GM12878 (cell line): ENCODE data around the gene EHD1. TPM values are rescaled to one million over a fixed set of nuclear protein-coding genes. Genes with fewer than 3 reads are reported as not detected.

Source experiments
- ATAC-seq: fragments of 200-7000 bp; cut with Tn5 transposase; 3 replicates; pipeline ENCODE4 v1.9.1; 2020; ENCODE audit warnings: mild to moderate bottlenecking, moderate library complexity
- BruUV-seq: library from RNA; stranded (reverse); fragments of 400-500 nt; replicated peaks from 2 replicates; lab custom pipeline; 2021; lab: Mats Ljungman, UMichigan
- CTCF ChIA-PET: fragments of 300-600 bp; sonication (Branson Sonifier 250); formaldehyde crosslinking; extraction: SDS; loops from one replicate; lab custom pipeline; 2021; ENCODE audit warnings: inconsistent platforms; lab: Yijun Ruan, JAX
- POLR2A ChIA-PET: fragments of 350-600 bp; formaldehyde crosslinking; extraction: SDS; loops from one replicate; lab custom pipeline; 2021; ENCODE audit warnings: inconsistent platforms; lab: Charles Lee
- RAD21 ChIA-PET: fragments of 300-600 bp; sonication (Branson Sonifier 250); formaldehyde crosslinking; loops from one replicate; lab custom pipeline; 2023; ENCODE audit warnings: antibody characterized with exemption; ENCODE audit not compliant: unreplicated experiment; lab: Charles Lee
- SMC1A ChIA-PET: fragments of 300-600 bp; sonication (Branson Sonifier 250); formaldehyde crosslinking; loops from one replicate; lab custom pipeline; 2023; ENCODE audit not compliant: unreplicated experiment, uncharacterized antibody; lab: Charles Lee
- DNase-seq: peaks from one replicate; pipeline ENCODE4 v3.0.0-alpha.2; 2011; ENCODE audit warnings: low read depth, low spot score
- FAIRE-seq: peaks from 3 replicates; lab custom pipeline; 2011; peaks lifted over from hg19 to GRCh38; lab: Jason Lieb, UNC
- H2AFZ ChIP-seq: 2 replicates; pipeline ENCODE4 v1.6.0; 2011; ENCODE audit warnings: low read depth, low read length, control low read depth; ENCODE audit not compliant: control insufficient read depth
- H3K27ac ChIP-seq: 2 replicates; pipeline ENCODE4 v1.5.1; 2011; ENCODE audit warnings: control low read depth; ENCODE audit not compliant: control insufficient read depth, insufficient read depth
- H3K27me3 ChIP-seq, 2 experiments: replicated peaks in 1 of 2; 2 replicates each; pipeline versions ENCODE4 v1.6.0 to v1.6.1; 2011; ENCODE audit warnings: low read length in 1 of 2; ENCODE audit not compliant: control insufficient read depth in 2 of 2, insufficient read depth in 2 of 2
- H3K36me3 ChIP-seq, 2 experiments: 2 replicates each; pipeline ENCODE4 v1.5.1; 2011; ENCODE audit warnings: low read length in 1 of 2; ENCODE audit not compliant: control insufficient read depth in 2 of 2, insufficient read depth in 2 of 2
- H3K4me1 ChIP-seq: 2 replicates; pipeline ENCODE4 v1.6.1; 2011; ENCODE audit warnings: mild to moderate bottlenecking, low read length, moderate library complexity, mixed read lengths; ENCODE audit not compliant: control insufficient read depth, insufficient read depth
- H3K4me2 ChIP-seq: 2 replicates; pipeline ENCODE4 v1.6.0; 2011; ENCODE audit warnings: control low read depth; ENCODE audit not compliant: control insufficient read depth, insufficient read depth
- H3K4me3 ChIP-seq: fragments of 200-600 bp; sonication (generic); 2 replicates; pipeline ENCODE4 v1.5.1; 2016
- H3K79me2 ChIP-seq: 2 replicates; pipeline ENCODE4 v1.6.0; 2011; ENCODE audit warnings: low read length; ENCODE audit not compliant: control insufficient read depth, insufficient read depth
- H3K9ac ChIP-seq: 2 replicates; pipeline ENCODE4 v1.8.0; 2011; ENCODE audit warnings: low read length, control low read depth, mixed read lengths; ENCODE audit not compliant: control insufficient read depth, insufficient read depth
- H3K9me3 ChIP-seq: replicated peaks from 3 replicates; pipeline ENCODE4 v1.5.1; 2011; ENCODE audit warnings: mild to moderate bottlenecking, low read length; ENCODE audit not compliant: control insufficient read depth, insufficient read depth
- H4K20me1 ChIP-seq: 2 replicates; pipeline ENCODE4 v1.6.0; 2011; ENCODE audit not compliant: control insufficient read depth, insufficient read depth
- ASH2L ChIP-seq: fragments of 300-600, 200-600 bp; sonication (generic); IDR thresholded peaks from 2 replicates; pipeline ENCODE4 v1.6.1; 2017; ENCODE audit warnings: low read depth, mild to moderate bottlenecking, borderline replicate concordance
- BMI1 ChIP-seq: fragments of 450-650 bp; IDR thresholded peaks from 2 replicates; pipeline ENCODE4 v1.6.1; 2016; ENCODE audit warnings: mild to moderate bottlenecking, moderate library complexity, borderline replicate concordance
- CHD1 ChIP-seq: IDR thresholded peaks from 2 replicates; pipeline ENCODE4 v1.6.1; 2012; ENCODE audit warnings: low read depth, low read length, improper control_type of control experiment
- EED ChIP-seq: sonication (generic); IDR thresholded peaks from 2 replicates; pipeline ENCODE4 v1.6.1; 2016; ENCODE audit warnings: antibody characterized with exemption, low read depth
- NFYA ChIP-seq: IDR thresholded peaks from 2 replicates; pipeline ENCODE4 v1.6.1; 2011; ENCODE audit warnings: low read depth, mild to moderate bottlenecking, low read length, improper control_type of control experiment, borderline replicate concordance
- PAX5 ChIP-seq: IDR thresholded peaks from 2 replicates; pipeline ENCODE4 v1.6.1; 2011; ENCODE audit warnings: low read depth, low read length, borderline replicate concordance
- POLR2AphosphoS5 ChIP-seq: IDR thresholded peaks from 2 replicates; pipeline ENCODE4 v1.6.1; 2011; ENCODE audit warnings: mild to moderate bottlenecking, low read length, inconsistent platforms
- RAD51 ChIP-seq: fragments of 450-650 bp; IDR thresholded peaks from 2 replicates; pipeline ENCODE4 v1.6.1; 2016; ENCODE audit warnings: moderate library complexity, mild to moderate bottlenecking, inconsistent platforms
- SMAD5 ChIP-seq: IDR thresholded peaks from 2 replicates; pipeline ENCODE4 v1.6.1; 2016; ENCODE audit warnings: antibody characterized with exemption, low read depth
- SRF ChIP-seq, 2 experiments: IDR thresholded peaks; 2 replicates each; pipeline ENCODE4 v1.6.1; 2011; ENCODE audit warnings: low read depth in 2 of 2, low read length in 2 of 2, mild to moderate bottlenecking in 1 of 2, moderate library complexity in 1 of 2
- TCF12 ChIP-seq: IDR thresholded peaks from 2 replicates; pipeline ENCODE4 v1.6.1; 2011; ENCODE audit warnings: low read depth, mild to moderate bottlenecking, low read length
- TCF3 ChIP-seq: IDR thresholded peaks from 2 replicates; pipeline ENCODE4 v1.6.1; 2012; ENCODE audit warnings: low read depth, mild to moderate bottlenecking, low read length, borderline replicate concordance; ENCODE audit not compliant: insufficient read depth
- ZBTB33 ChIP-seq: fragments of 450-650 bp; IDR thresholded peaks from 2 replicates; pipeline ENCODE4 v1.6.1; 2017; ENCODE audit warnings: mild to moderate bottlenecking
- WGBS: methylation state at CpG from one replicate; pipeline ENCODE4 v1.1.6; 2016; ENCODE audit warnings: low lambda C conversion rate; ENCODE audit not compliant: insufficient replicate concordance, insufficient coverage; ENCODE audit errors: missing lambda C conversion rate; 5-methylcytosine and 5-hydroxymethylcytosine counted together
- in situ Hi-C: fragments of 300-500 bp; cut with MboI; formaldehyde crosslinking; loops from 9 replicates; pipeline ENCODE4 v1.14.3; 2018; ENCODE audit warnings: mixed read lengths
- intact Hi-C: fragments of 100-400 bp; cut with micrococcal nuclease; formaldehyde crosslinking; loops from one replicate; pipeline ENCODE4 v1.14.2; 2022; ENCODE audit not compliant: unreplicated experiment
- polyA plus RNA-seq, 11 experiments: library from polyadenylated mRNA; depleted of rRNA in 4 of 11; unstranded in 6 of 11; stranded (reverse) in 5 of 11; fragments of >200 nt; fragmentation: Nextera tagmentation in 4 of 11; fragmentation: Illumina TruSeq in 1 of 11; extraction: Ambion mirVana in 4 of 11; extraction: Trizol in 1 of 11; gene quantifications; 1 replicate in 1 of 11; 2 replicates in 10 of 11; pipeline versions ENCODE4 v1.2.1 to v1.2.3, GENCODE V29; 2011 to 2016; ENCODE audit warnings: inconsistent platforms in 2 of 11, missing spikeins in 2 of 11, low read depth in 1 of 11
- total RNA-seq, 4 experiments: library from RNA; depleted of rRNA in 3 of 4; stranded (reverse); fragments of >200 nt in 3 of 4; fragmentation: Illumina TruSeq in 1 of 4; extraction: Trizol in 1 of 4; gene quantifications; 2 replicates each; pipeline versions ENCODE4 v1.2.1 to v1.2.3, GENCODE V29; 2013 to 2021
- TF ChIP-seq, protein P1 (sequence below): IDR thresholded peaks from 2 replicates; pipeline ENCODE4 v1.6.1; 2012; ENCODE audit warnings: low read depth, low read length, improper control_type of control experiment
- TF ChIP-seq, protein P2 (sequence below): fragments of 450-650 bp; IDR thresholded peaks from 2 replicates; pipeline ENCODE4 v1.6.1; 2017; ENCODE audit warnings: mild to moderate bottlenecking, moderate library complexity

The EHD1 gene
- total and polyA plus RNA-seq, 10 of the 15 experiments (the other 5 are each of a cell fraction or from before 2014, with no cell fraction given), result 1.0 to 165 (median 66.5) TPM

DNA sequence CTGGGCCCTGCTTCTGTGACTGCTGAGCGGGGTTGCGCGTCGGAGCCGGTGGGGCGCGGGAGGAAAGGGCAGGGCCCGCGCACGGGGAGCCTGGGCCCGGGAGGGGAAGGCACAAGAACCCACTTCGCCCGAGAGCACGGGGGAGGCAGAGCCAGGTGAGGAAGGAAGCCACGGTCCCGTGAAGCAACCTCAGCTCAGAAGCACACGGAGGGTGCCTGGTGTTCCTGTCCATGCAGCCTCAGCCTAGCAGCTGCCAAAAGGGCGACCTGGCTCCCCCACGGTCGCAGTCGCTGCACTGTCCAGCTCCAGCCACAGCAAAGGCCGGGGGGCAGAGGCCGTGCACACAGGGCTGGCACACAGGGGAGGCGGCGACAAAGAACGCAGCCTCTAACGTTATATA lies 24.7 kb downstream of the EHD1 start:
- in situ Hi-C loops, result no loop called here
- Histone ChIP-seq H2AFZ (no peak overlapping the region), H3K27me3 (no peaks in the 10 kb centered on the region), H3K4me3 (peak overlapping the region; percentile 21; the same call in 1 of the 2 replicates), H3K79me2 (peaks cover 36% of the 10 kb centered on the region), H3K4me1 (peaks cover 96% of the 10 kb centered on the region), H3K9me3 (no peaks in the 10 kb centered on the region), H3K4me2 (peak overlapping the region; percentile 40), H3K9ac (peak overlapping the region; percentile 47), H3K36me3 (peaks cover 20 to 49% of the 10 kb centered on the region in 2 experiments), H3K27ac (peak overlapping the region; percentile 97), H4K20me1 (no peaks in the 10 kb centered on the region)
- ATAC-seq (no peak), DNase-seq (no peak), FAIRE-seq (no peak)
- RAD21 ChIA-PET, result interaction anchor here (1.1 to 12.9 kb wide), 5 partner anchors 11 to 46 kb away, joined by 3 to 316 read pairs (median 6); partner anchors contain the start of gene EHD1
- SMC1A ChIA-PET, result interaction anchor here (1.0 to 12.7 kb wide), 5 partner anchors 10 to 40 kb away, joined by 3 to 306 read pairs (median 6); partner anchors contain the start of gene EHD1
- POLR2A ChIA-PET, result interaction anchor here (1.1 to 24.3 kb wide), 7 partner anchors 10 to 409 kb away, joined by 3 to 620 read pairs (median 4); partner anchors contain the start of genes EHD1 and SF1
- 31% methylated on average over 27 of the region's 27 CpGs for WGBS
- CTCF ChIA-PET, result interaction anchor here (0.7 to 28.8 kb wide), 3 partner anchors 10 to 68 kb away, joined by 3 to 1208 read pairs (median 374); partner anchors contain the start of gene EHD1
- no TSS peak for BruUV-seq
- intact Hi-C loops, result no loop called here
- TF ChIP-seq, protein P1, sequence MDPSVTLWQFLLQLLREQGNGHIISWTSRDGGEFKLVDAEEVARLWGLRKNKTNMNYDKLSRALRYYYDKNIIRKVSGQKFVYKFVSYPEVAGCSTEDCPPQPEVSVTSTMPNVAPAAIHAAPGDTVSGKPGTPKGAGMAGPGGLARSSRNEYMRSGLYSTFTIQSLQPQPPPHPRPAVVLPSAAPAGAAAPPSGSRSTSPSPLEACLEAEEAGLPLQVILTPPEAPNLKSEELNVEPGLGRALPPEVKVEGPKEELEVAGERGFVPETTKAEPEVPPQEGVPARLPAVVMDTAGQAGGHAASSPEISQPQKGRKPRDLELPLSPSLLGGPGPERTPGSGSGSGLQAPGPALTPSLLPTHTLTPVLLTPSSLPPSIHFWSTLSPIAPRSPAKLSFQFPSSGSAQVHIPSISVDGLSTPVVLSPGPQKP, result no peak
- TF ChIP-seq CHD1 (no peak), SRF (IDR thresholded peaks at IDR 0.05; ENCODE audit: low read depth in 2 of 2, low read length in 2 of 2) (no peak), RAD51 (no peak), EED (no peak), ASH2L (no peak), POLR2AphosphoS5 (peak; percentile 27; the same call in 1 of the 2 replicates), SMAD5 (no peak), BMI1 (no peak), TCF3 (0 out of 2 replicates have a peak, but pooled peaks have one; percentile 20), NFYA (no peak), ZBTB33 (no peak), PAX5 (0 out of 2 replicates have a peak, but pooled peaks have one; percentile 15), TCF12 (0 out of 2 replicates have a peak, but pooled peaks have one; percentile 19)
- TF ChIP-seq, protein P2, sequence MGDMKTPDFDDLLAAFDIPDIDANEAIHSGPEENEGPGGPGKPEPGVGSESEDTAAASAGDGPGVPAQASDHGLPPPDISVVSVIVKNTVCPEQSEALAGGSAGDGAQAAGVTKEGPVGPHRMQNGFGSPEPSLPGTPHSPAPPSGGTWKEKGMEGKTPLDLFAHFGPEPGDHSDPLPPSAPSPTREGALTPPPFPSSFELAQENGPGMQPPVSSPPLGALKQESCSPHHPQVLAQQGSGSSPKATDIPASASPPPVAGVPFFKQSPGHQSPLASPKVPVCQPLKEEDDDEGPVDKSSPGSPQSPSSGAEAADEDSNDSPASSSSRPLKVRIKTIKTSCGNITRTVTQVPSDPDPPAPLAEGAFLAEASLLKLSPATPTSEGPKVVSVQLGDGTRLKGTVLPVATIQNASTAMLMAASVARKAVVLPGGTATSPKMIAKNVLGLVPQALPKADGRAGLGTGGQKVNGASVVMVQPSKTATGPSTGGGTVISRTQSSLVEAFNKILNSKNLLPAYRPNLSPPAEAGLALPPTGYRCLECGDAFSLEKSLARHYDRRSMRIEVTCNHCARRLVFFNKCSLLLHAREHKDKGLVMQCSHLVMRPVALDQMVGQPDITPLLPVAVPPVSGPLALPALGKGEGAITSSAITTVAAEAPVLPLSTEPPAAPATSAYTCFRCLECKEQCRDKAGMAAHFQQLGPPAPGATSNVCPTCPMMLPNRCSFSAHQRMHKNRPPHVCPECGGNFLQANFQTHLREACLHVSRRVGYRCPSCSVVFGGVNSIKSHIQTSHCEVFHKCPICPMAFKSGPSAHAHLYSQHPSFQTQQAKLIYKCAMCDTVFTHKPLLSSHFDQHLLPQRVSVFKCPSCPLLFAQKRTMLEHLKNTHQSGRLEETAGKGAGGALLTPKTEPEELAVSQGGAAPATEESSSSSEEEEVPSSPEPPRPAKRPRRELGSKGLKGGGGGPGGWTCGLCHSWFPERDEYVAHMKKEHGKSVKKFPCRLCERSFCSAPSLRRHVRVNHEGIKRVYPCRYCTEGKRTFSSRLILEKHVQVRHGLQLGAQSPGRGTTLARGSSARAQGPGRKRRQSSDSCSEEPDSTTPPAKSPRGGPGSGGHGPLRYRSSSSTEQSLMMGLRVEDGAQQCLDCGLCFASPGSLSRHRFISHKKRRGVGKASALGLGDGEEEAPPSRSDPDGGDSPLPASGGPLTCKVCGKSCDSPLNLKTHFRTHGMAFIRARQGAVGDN, result peak; percentile 51; the same call in 1 of the 2 replicates
